ENCODE results near the gene CD99L2.
A peak's percentile ranks its signal among the peaks of the same experiment; 100 is the strongest.

- TF ChIP-seq CTCF (IDR thresholded peaks at IDR 0.05) (peak; percentile 70 to 83 (median 76)), POLR2A (IDR thresholded peaks at IDR 0.05) (no peak)
Observed at GRCh38 chrX:150772150-150772970, 126.1 kb downstream of the CD99L2 start.

All from uterus (tissue), 2 donors.